Smooth muscle cell (in vitro differentiated cells): ENCODE data around the gene AIG1. TPM values are rescaled to one million over a fixed set of nuclear protein-coding genes. Genes with fewer than 3 reads are reported as not detected.
"Not testable (repeated sequence)": the region's sequence is repeated elsewhere in the genome, so short reads cannot be mapped to it uniquely, and the experiment has no call there.

Experiments used
- DNase-seq: peaks from one replicate; lab custom pipeline; 2025; ENCODE audit not compliant: unreplicated experiment; lab: John Stamatoyannopoulos, UW
- H2AFZ ChIP-seq: fragments of 200-600 bp; sonication (generic); 2 replicates; pipeline ENCODE4 v1.6.0; 2016; ENCODE audit warnings: antibody characterized with exemption, low read depth, mild to moderate bottlenecking
- H3F3A ChIP-seq: fragments of 200-600 bp; sonication (generic); 2 replicates; pipeline ENCODE4 v1.6.0; 2017; ENCODE audit warnings: antibody characterized with exemption, low read depth
- H3K27ac ChIP-seq: fragments of 200-600 bp; sonication (generic); 2 replicates; pipeline ENCODE4 v1.5.1; 2016; ENCODE audit warnings: low read depth, mild to moderate bottlenecking
- H3K27me3 ChIP-seq: fragments of 200-600 bp; sonication (generic); 2 replicates; pipeline ENCODE4 v1.6.1; 2016; ENCODE audit warnings: low read depth, mild to moderate bottlenecking
- H3K36me3 ChIP-seq: fragments of 200-600 bp; sonication (generic); 2 replicates; pipeline ENCODE4 v1.5.1; 2016; ENCODE audit warnings: low read depth
- H3K4me1 ChIP-seq: fragments of 200-600 bp; sonication (generic); 2 replicates; pipeline ENCODE4 v1.5.1; 2016; ENCODE audit warnings: low read depth
- H3K4me2 ChIP-seq: fragments of 200-600 bp; sonication (generic); 2 replicates; pipeline ENCODE4 v1.6.0; 2016; ENCODE audit warnings: mild to moderate bottlenecking
- H3K4me3 ChIP-seq: fragments of 200-600 bp; sonication (generic); 2 replicates; pipeline ENCODE4 v1.5.1; 2016; ENCODE audit warnings: mild to moderate bottlenecking
- H3K79me2 ChIP-seq: fragments of 200-600 bp; sonication (generic); 2 replicates; pipeline ENCODE4 v1.6.0; 2016; ENCODE audit warnings: low read depth, mild to moderate bottlenecking
- H3K9ac ChIP-seq: fragments of 200-600 bp; sonication (generic); 2 replicates; pipeline ENCODE4 v1.6.0; 2016; ENCODE audit warnings: low read depth
- H3K9me3 ChIP-seq: fragments of 200-600 bp; sonication (generic); replicated peaks from 2 replicates; pipeline ENCODE4 v1.5.1; 2016; ENCODE audit warnings: low read depth
- H4K20me1 ChIP-seq: fragments of 200-600 bp; sonication (generic); 2 replicates; pipeline ENCODE4 v1.6.0; 2016; ENCODE audit warnings: low read depth
- WGBS: methylation state at CpG from one replicate; pipeline ENCODE4 v1.1.7; 2016; ENCODE audit warnings: low lambda C conversion rate; 5-methylcytosine and 5-hydroxymethylcytosine counted together
- polyA plus RNA-seq: library from polyadenylated mRNA; unstranded; fragments of >200 nt; fragmentation: Nextera tagmentation; extraction: Ambion mirVana; gene quantifications from 2 replicates; pipeline ENCODE4 v1.2.1, GENCODE V29; 2016
- total RNA-seq: library from RNA; depleted of rRNA; stranded (reverse); fragments of >200 nt; gene quantifications from 2 replicates; pipeline ENCODE4 v1.2.3, GENCODE V29; 2014
- TF ChIP-seq, protein P1 (sequence below): fragments of 200-600 bp; sonication (generic); IDR thresholded peaks from 2 replicates; pipeline ENCODE4 v1.5.1; 2017; ENCODE audit warnings: borderline replicate concordance, mild to moderate bottlenecking, antibody characterized with exemption; ENCODE audit not compliant: insufficient read depth, poor library complexity, severe bottlenecking

AIG1 gene
- total and polyA plus RNA-seq, 2 experiments from 2014 or later, result 9.1 to 25.9 TPM

DNA sequence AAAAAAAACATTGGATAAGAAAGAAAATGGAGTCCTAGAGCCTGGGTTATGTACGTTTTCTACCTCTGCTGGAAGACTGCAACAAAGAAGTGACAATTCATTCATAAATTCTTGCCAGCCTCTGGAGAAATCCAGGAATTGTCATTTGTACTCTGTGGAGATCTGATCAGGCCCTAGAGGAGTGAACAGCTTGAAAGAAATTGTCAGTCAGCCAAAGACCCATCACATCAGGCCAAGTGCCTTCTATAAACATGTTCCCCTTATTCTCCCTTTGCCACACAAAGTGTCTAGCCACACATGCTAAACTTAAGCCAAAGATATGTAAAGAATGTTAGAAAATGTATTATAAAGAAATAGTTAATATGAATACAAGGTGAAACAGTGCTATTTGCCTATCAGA lies 237.4 kb downstream of the AIG1 start:
- Histone ChIP-seq H4K20me1 (no peaks in the 10 kb centered on the region), H3K27ac (no peak overlapping the region), H3K9ac (no peak overlapping the region), H3F3A (no peaks in the 10 kb centered on the region), H3K9me3 (no peaks in the 10 kb centered on the region), H3K4me3 (no peak overlapping the region), H3K79me2 (no peaks in the 10 kb centered on the region), H3K27me3 (no peaks in the 10 kb centered on the region), H3K4me1 (no peaks in the 10 kb centered on the region), H3K36me3 (no peaks in the 10 kb centered on the region), H2AFZ (no peak overlapping the region), H3K4me2 (no peak overlapping the region)
- no peak for DNase-seq
- 100% methylated on average over 1 of the region's 1 CpG for WGBS
- TF ChIP-seq, protein P1, sequence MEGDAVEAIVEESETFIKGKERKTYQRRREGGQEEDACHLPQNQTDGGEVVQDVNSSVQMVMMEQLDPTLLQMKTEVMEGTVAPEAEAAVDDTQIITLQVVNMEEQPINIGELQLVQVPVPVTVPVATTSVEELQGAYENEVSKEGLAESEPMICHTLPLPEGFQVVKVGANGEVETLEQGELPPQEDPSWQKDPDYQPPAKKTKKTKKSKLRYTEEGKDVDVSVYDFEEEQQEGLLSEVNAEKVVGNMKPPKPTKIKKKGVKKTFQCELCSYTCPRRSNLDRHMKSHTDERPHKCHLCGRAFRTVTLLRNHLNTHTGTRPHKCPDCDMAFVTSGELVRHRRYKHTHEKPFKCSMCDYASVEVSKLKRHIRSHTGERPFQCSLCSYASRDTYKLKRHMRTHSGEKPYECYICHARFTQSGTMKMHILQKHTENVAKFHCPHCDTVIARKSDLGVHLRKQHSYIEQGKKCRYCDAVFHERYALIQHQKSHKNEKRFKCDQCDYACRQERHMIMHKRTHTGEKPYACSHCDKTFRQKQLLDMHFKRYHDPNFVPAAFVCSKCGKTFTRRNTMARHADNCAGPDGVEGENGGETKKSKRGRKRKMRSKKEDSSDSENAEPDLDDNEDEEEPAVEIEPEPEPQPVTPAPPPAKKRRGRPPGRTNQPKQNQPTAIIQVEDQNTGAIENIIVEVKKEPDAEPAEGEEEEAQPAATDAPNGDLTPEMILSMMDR, result no peak

DNA sequence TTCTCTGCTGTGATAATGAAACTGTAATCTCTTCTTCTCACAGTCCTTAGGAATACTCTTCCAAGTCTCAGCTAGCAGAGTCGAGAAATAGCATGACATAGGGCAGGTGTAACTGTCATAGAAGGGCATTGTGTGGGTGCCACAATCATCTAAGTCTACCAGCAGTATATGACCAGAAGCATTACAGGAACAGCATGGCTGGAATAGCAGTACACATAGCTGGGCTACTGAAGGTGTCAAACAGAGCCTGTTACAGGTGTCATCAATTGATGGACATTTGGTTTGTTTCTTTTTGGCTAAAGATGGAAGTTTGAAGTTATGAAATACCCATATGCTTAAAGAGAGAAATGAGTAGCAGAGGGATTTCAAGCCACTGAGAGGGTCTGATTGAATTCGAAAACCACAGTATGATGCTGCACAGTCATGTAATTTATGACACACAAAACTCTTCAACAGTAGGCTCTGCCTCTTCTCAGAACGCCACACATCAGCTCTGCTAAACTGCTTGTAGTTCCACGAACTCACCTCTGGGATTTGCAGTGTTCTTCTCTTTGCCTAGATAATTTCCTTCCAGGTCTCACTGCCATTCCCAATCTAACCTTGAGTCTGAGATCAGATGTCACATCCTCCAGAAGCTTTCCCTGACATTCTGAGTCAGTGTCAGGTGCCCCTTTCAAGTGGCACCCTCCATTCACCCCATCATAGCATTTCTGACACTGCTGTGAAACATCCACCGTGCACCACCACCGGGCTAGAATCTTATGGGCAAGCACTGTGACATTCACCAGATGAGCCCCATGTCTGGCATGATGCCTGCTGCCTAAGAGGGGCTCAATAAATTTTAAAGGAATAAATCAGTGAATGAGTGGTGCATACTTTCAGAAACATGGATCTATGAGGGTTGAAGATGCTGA lies 238.8 kb downstream of the AIG1 start:
- 90% methylated on average over 6 of the region's 6 CpGs for WGBS
- H3K4me1 ChIP-seq, result no peaks in the 10 kb centered on the region

DNA sequence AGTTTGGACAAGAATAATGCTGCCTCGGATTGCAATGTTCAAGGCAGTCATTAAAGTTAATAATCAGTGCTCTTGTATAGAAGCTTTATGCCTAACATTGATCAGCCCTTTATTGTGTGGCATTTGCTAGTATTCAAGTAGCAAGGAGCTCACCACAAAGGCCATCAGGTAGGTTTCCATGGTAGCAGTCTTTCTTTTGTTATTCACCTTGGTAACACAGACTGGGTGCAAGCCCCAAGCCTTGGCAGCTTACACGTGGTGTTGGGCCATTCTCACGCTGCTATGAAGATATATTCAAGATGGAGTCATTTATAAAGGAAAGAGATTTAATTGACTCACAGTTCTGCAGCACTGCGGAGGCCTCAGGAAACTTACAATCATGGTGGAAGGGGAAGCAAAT lies 240.5 kb downstream of the AIG1 start:
- Histone ChIP-seq H3K4me3 (no peak overlapping the region), H3K36me3 (no peaks in the 10 kb centered on the region), H3K27ac (no peak overlapping the region), H3K9me3 (no peaks in the 10 kb centered on the region), H3K4me2 (no peak overlapping the region), H2AFZ (no peak overlapping the region), H3K4me1 (no peaks in the 10 kb centered on the region), H3K79me2 (no peaks in the 10 kb centered on the region), H3K9ac (no peak overlapping the region), H3K27me3 (no peaks in the 10 kb centered on the region), H3F3A (no peaks in the 10 kb centered on the region), H4K20me1 (no peaks in the 10 kb centered on the region)
- TF ChIP-seq, protein P1, result no peak
- 75% methylated on average over 4 of the region's 4 CpGs for WGBS
- no peak for DNase-seq

More for the DNA sequence above, 238.8 kb downstream of the AIG1 start:
- no peak overlapping the region for H3K27ac ChIP-seq
- no peaks in the 10 kb centered on the region for H3K79me2 ChIP-seq
- H2AFZ ChIP-seq, result no peak overlapping the region
- no peak overlapping the region for H3K4me2 ChIP-seq
- no peak for DNase-seq
- H3K9me3 ChIP-seq, result no peaks in the 10 kb centered on the region
- TF ChIP-seq, protein P1, result no peak
- H3K36me3 ChIP-seq, result no peaks in the 10 kb centered on the region
- no peak overlapping the region for H3K9ac ChIP-seq
- no peaks in the 10 kb centered on the region for H3F3A ChIP-seq
- no peaks in the 10 kb centered on the region for H3K27me3 ChIP-seq
- no peaks in the 10 kb centered on the region for H4K20me1 ChIP-seq
- H3K4me3 ChIP-seq, result no peak overlapping the region

DNA sequence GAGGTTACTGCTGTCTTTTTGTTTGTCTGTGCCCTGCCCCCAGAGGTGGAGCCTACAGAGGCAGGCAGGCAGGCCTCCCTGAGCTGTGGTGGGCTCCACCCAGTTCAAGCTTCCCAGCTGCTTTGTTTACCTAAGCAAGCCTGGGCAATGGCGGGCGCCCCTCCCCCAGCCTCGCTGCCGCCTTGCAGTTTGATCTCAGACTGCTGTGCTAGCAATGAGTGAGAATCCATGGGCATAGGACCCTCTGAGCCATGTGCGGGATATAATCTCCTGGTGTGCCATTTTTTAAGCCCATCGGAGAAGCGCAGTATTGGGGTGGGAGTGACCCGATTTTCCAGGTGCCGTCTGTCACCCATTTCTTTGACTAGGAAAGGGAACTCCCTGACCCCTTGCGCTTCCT lies 247.1 kb downstream of the AIG1 start:
- not testable (repeated sequence) for DNase-seq, H3F3A ChIP-seq, H3K27me3 ChIP-seq, H4K20me1 ChIP-seq, H3K4me1 ChIP-seq, H3K9me3 ChIP-seq, H3K27ac ChIP-seq, H3K36me3 ChIP-seq, H3K79me2 ChIP-seq, H3K9ac ChIP-seq, H3K4me2 ChIP-seq, H2AFZ ChIP-seq, H3K4me3 ChIP-seq
- WGBS, result 98% methylated on average over 10 of the region's 10 CpGs
